ENCODE measurements around the gene HDGFL2.

The HDGFL2 gene

GRCh38 chr19:4539693-4540581 is 67.8 kb downstream of the HDGFL2 start, which contains the start of gene LRG1:
Gene LRG1, minus strand, starts transcription at chr19:4540036. Its CDS starts 23 bp downstream, at chr19:4540013.
- no peaks in the 10 kb centered on the region for H3K36me3 ChIP-seq (ENCODE audit: control insufficient read depth in 2 of 2, insufficient read depth in 1 of 2, low read length in 2 of 2)
- no peaks in the 10 kb centered on the region for H3K4me1 ChIP-seq (ENCODE audit: control insufficient read depth, insufficient read depth, low read length)
- POLR2A ChIA-PET, result no interaction called here
- H3K9me3 ChIP-seq (ENCODE audit: control insufficient read depth, insufficient read depth, low read depth, low read length), result no peaks in the 10 kb centered on the region
- H3K27ac ChIP-seq (ENCODE audit: extremely low read depth, low read depth, low read length), result no peak within 1 kb of the TSS
- TF ChIP-seq GLI2 (tag by site-specific recombination; IDR thresholded peaks at IDR 0.05; ENCODE audit: borderline replicate concordance, low read depth) (no peak), GLIS2 (tag by site-specific recombination; IDR thresholded peaks at IDR 0.05) (no peak), REST (tag by site-specific recombination; IDR thresholded peaks at IDR 0.05) (no peak), ZNF626 (tag by site-specific recombination; IDR thresholded peaks at IDR 0.05) (no peak), ZNF473 (tag by site-specific recombination; IDR thresholded peaks at IDR 0.05) (no peak), PRDM1 (tag by site-specific recombination; IDR thresholded peaks at IDR 0.05) (no peak), ZNF791 (tag by site-specific recombination; IDR thresholded peaks at IDR 0.05) (no peak), IKZF3 (tag by site-specific recombination; IDR thresholded peaks at IDR 0.05) (no peak), ATF2 (tag by site-specific recombination; IDR thresholded peaks at IDR 0.05; ENCODE audit: low read depth) (no peak), ZNF211 (tag by site-specific recombination; IDR thresholded peaks at IDR 0.05; ENCODE audit: low read depth) (no peak), ZNF596 (tag by site-specific recombination; IDR thresholded peaks at IDR 0.05) (no peak), ZNF221 (tag by site-specific recombination; IDR thresholded peaks at IDR 0.05; ENCODE audit: borderline replicate concordance) (no peak), MYNN (tag by site-specific recombination; IDR thresholded peaks at IDR 0.05; ENCODE audit: borderline replicate concordance) (no peak), ZBTB6 (tag by site-specific recombination; IDR thresholded peaks at IDR 0.05) (no peak), KLF9 (tag by site-specific recombination; IDR thresholded peaks at IDR 0.05; ENCODE audit: low read depth) (no peak), SCRT2 (tag by site-specific recombination; IDR thresholded peaks at IDR 0.05) (no peak), ZBTB8A (tag by site-specific recombination; IDR thresholded peaks at IDR 0.05) (no peak), ZNF292 (tag by site-specific recombination; IDR thresholded peaks at IDR 0.05; ENCODE audit: borderline replicate concordance, low read depth) (no peak)
- TF ChIP-seq, protein P1, sequence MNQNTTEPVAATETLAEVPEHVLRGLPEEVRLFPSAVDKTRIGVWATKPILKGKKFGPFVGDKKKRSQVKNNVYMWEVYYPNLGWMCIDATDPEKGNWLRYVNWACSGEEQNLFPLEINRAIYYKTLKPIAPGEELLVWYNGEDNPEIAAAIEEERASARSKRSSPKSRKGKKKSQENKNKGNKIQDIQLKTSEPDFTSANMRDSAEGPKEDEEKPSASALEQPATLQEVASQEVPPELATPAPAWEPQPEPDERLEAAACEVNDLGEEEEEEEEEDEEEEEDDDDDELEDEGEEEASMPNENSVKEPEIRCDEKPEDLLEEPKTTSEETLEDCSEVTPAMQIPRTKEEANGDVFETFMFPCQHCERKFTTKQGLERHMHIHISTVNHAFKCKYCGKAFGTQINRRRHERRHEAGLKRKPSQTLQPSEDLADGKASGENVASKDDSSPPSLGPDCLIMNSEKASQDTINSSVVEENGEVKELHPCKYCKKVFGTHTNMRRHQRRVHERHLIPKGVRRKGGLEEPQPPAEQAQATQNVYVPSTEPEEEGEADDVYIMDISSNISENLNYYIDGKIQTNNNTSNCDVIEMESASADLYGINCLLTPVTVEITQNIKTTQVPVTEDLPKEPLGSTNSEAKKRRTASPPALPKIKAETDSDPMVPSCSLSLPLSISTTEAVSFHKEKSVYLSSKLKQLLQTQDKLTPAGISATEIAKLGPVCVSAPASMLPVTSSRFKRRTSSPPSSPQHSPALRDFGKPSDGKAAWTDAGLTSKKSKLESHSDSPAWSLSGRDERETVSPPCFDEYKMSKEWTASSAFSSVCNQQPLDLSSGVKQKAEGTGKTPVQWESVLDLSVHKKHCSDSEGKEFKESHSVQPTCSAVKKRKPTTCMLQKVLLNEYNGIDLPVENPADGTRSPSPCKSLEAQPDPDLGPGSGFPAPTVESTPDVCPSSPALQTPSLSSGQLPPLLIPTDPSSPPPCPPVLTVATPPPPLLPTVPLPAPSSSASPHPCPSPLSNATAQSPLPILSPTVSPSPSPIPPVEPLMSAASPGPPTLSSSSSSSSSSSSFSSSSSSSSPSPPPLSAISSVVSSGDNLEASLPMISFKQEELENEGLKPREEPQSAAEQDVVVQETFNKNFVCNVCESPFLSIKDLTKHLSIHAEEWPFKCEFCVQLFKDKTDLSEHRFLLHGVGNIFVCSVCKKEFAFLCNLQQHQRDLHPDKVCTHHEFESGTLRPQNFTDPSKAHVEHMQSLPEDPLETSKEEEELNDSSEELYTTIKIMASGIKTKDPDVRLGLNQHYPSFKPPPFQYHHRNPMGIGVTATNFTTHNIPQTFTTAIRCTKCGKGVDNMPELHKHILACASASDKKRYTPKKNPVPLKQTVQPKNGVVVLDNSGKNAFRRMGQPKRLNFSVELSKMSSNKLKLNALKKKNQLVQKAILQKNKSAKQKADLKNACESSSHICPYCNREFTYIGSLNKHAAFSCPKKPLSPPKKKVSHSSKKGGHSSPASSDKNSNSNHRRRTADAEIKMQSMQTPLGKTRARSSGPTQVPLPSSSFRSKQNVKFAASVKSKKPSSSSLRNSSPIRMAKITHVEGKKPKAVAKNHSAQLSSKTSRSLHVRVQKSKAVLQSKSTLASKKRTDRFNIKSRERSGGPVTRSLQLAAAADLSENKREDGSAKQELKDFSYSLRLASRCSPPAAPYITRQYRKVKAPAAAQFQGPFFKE (tag by site-specific recombination; IDR thresholded peaks at IDR 0.05; ENCODE audit: borderline replicate concordance), result no peak
- TF ChIP-seq, protein P2, sequence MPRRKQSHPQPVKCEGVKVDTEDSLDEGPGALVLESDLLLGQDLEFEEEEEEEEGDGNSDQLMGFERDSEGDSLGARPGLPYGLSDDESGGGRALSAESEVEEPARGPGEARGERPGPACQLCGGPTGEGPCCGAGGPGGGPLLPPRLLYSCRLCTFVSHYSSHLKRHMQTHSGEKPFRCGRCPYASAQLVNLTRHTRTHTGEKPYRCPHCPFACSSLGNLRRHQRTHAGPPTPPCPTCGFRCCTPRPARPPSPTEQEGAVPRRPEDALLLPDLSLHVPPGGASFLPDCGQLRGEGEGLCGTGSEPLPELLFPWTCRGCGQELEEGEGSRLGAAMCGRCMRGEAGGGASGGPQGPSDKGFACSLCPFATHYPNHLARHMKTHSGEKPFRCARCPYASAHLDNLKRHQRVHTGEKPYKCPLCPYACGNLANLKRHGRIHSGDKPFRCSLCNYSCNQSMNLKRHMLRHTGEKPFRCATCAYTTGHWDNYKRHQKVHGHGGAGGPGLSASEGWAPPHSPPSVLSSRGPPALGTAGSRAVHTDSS (tag by site-specific recombination; IDR thresholded peaks at IDR 0.05), result no peak
- no peak within 1 kb of the TSS for H3K4me3 ChIP-seq (ENCODE audit: low read depth, low read length)
- CTCF ChIA-PET, result interaction anchor here (0.5 to 5.1 kb wide), 8 partner anchors 7 to 272 kb away, joined by 3 to 34 read pairs (median 3); no protein-coding TSS in a partner anchor

All from HEK293 (cell line).